HEK293 (cell line): Measurements from ENCODE around the gene C1QBP.

ENCODE experiments used
- GLIS1 ChIP-seq: fragments of 450-650 bp; formaldehyde crosslinking; IDR thresholded peaks from 2 replicates; pipeline ENCODE4 v1.5.1; 2016; ENCODE audit warnings: missing biosample characterization, missing genetic modification characterization
- ZNF121 ChIP-seq: fragments of 450-650 bp; formaldehyde crosslinking; IDR thresholded peaks from 2 replicates; pipeline ENCODE4 v1.5.1; 2016; ENCODE audit warnings: missing biosample characterization, missing genetic modification characterization
- ZNF138 ChIP-seq: fragments of 450-650 bp; formaldehyde crosslinking; IDR thresholded peaks from 2 replicates; pipeline ENCODE4 v1.5.1; 2016; ENCODE audit warnings: missing biosample characterization, missing genetic modification characterization, borderline replicate concordance
- TF ChIP-seq, protein P1 (sequence below): IDR thresholded peaks from 2 replicates; pipeline ENCODE4 v1.6.1; 2011; ENCODE audit warnings: mild to moderate bottlenecking, low read depth, low read length, borderline replicate concordance
- TF ChIP-seq, protein P2 (sequence below): fragments of 450-650 bp; formaldehyde crosslinking; IDR thresholded peaks from 2 replicates; pipeline ENCODE4 v1.5.1; 2016; ENCODE audit warnings: missing biosample characterization, missing genetic modification characterization

DNA sequence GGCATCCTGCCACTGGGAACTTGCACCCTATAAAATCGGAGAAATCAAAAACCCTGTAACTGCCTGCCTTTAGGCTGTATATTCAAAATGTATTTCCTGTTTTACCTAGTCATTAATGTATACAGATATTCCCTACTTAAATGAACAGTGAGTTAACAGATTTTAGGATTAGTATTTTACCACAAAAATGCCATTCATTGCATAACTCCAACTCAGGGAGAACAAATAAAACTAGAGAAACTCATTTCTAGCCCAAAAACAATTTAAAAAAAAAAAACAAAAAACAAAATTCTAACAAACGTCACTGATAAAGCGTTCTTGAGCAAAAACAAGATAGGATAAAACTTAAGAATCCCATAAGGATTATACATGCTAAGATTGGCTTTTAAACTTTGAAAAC is 33.6 kb upstream of the C1QBP start:
- TF ChIP-seq, protein P1, sequence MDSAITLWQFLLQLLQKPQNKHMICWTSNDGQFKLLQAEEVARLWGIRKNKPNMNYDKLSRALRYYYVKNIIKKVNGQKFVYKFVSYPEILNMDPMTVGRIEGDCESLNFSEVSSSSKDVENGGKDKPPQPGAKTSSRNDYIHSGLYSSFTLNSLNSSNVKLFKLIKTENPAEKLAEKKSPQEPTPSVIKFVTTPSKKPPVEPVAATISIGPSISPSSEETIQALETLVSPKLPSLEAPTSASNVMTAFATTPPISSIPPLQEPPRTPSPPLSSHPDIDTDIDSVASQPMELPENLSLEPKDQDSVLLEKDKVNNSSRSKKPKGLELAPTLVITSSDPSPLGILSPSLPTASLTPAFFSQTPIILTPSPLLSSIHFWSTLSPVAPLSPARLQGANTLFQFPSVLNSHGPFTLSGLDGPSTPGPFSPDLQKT: no peak
- no peak for TF ChIP-seq ZNF138 (tag by site-specific recombination)
- TF ChIP-seq ZNF121 (tag by site-specific recombination): no peak
- TF ChIP-seq, protein P2, sequence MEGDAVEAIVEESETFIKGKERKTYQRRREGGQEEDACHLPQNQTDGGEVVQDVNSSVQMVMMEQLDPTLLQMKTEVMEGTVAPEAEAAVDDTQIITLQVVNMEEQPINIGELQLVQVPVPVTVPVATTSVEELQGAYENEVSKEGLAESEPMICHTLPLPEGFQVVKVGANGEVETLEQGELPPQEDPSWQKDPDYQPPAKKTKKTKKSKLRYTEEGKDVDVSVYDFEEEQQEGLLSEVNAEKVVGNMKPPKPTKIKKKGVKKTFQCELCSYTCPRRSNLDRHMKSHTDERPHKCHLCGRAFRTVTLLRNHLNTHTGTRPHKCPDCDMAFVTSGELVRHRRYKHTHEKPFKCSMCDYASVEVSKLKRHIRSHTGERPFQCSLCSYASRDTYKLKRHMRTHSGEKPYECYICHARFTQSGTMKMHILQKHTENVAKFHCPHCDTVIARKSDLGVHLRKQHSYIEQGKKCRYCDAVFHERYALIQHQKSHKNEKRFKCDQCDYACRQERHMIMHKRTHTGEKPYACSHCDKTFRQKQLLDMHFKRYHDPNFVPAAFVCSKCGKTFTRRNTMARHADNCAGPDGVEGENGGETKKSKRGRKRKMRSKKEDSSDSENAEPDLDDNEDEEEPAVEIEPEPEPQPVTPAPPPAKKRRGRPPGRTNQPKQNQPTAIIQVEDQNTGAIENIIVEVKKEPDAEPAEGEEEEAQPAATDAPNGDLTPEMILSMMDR (tag by site-specific recombination): no peak
- no peak for TF ChIP-seq GLIS1
